ENCODE results near the gene PDZD2. TPM values are rescaled to one million over a fixed set of nuclear protein-coding genes. Genes with fewer than 3 reads are reported as not detected.

The PDZD2 gene
- total RNA-seq, 3 donors from 2014 or later = 1.8 to 10.1 (median 2.1) TPM

GRCh38 chr5:31767335-31768031 is 128.6 kb downstream of the PDZD2 start:
- no peak for TF ChIP-seq CTCF (IDR thresholded peaks at IDR 0.05)
- intact Hi-C loops (cut with DNase I, micrococcal nuclease) = no loop called here
- no peaks in the 10 kb centered on the region for H3K9me3 ChIP-seq
- H3K4me3 ChIP-seq = no peak overlapping the region
- H3K36me3 ChIP-seq (ENCODE audit: low read depth) = no peaks in the 10 kb centered on the region
- H3K4me1 ChIP-seq (ENCODE audit: low read depth) = no peaks in the 10 kb centered on the region
- DNase-seq = no peak
- no peak for ATAC-seq

GRCh38 chr5:31768046-31768445 is 129.1 kb downstream of the PDZD2 start:
- Histone ChIP-seq H3K4me1 (ENCODE audit: low read depth) (no peaks in the 10 kb centered on the region), H3K36me3 (ENCODE audit: low read depth) (no peaks in the 10 kb centered on the region), H3K9me3 (no peaks in the 10 kb centered on the region), H3K4me3 (no peak overlapping the region)
- intact Hi-C loops (cut with DNase I, micrococcal nuclease) = no loop called here
- no peak for DNase-seq
- no peak for ATAC-seq
- TF ChIP-seq CTCF (IDR thresholded peaks at IDR 0.05) = no peak

GRCh38 chr5:31768784-31769183 is 129.9 kb downstream of the PDZD2 start:
- no peaks in the 10 kb centered on the region for H3K36me3 ChIP-seq (ENCODE audit: low read depth)
- DNase-seq = no peak
- H3K4me1 ChIP-seq (ENCODE audit: low read depth) = no peaks in the 10 kb centered on the region
- intact Hi-C loops (cut with DNase I, micrococcal nuclease) = no loop called here
- no peaks in the 10 kb centered on the region for H3K9me3 ChIP-seq
- ATAC-seq = no peak
- no peak for TF ChIP-seq CTCF (IDR thresholded peaks at IDR 0.05)
- H3K4me3 ChIP-seq = no peak overlapping the region

GRCh38 chr5:31769530-31769929 is 130.6 kb downstream of the PDZD2 start:
- TF ChIP-seq CTCF (IDR thresholded peaks at IDR 0.05) = no peak
- DNase-seq (no peak), ATAC-seq (no peak)
- Histone ChIP-seq H3K4me3 (no peak overlapping the region), H3K9me3 (no peaks in the 10 kb centered on the region), H3K36me3 (ENCODE audit: low read depth) (no peaks in the 10 kb centered on the region), H3K4me1 (ENCODE audit: low read depth) (no peaks in the 10 kb centered on the region)
- intact Hi-C loops (cut with DNase I, micrococcal nuclease) = no loop called here

- H3K4me3 ChIP-seq = no peak overlapping the region
- ATAC-seq = no peak
- intact Hi-C loops (cut with DNase I, micrococcal nuclease) = no loop called here
- no peaks in the 10 kb centered on the region for H3K36me3 ChIP-seq (ENCODE audit: low read depth)
- no peaks in the 10 kb centered on the region for H3K4me1 ChIP-seq (ENCODE audit: low read depth)
- DNase-seq = no peak
- no peaks in the 10 kb centered on the region for H3K9me3 ChIP-seq
- TF ChIP-seq CTCF (IDR thresholded peaks at IDR 0.05) = no peak
Observed at GRCh38 chr5:31770132-31770720, 131.3 kb downstream of the PDZD2 start.
